Measurements from ENCODE around the gene ZNF571.

Gene ZNF571

GRCh38 chr19:37594304-37594981 lies at the start of gene ZNF571, which contains the start of gene ZNF540:
Gene ZNF571, minus strand, starts transcription at chr19:37594792. Its CDS starts 8,116 bp downstream, at chr19:37586676.
Gene ZNF540, plus strand, starts transcription at chr19:37594876. Its CDS starts 3,572 bp downstream, at chr19:37598448.
- DNase-seq: peak; percentile 92

- no peak for DNase-seq
Measured at GRCh38 chr19:37635076-37636056, 40.8 kb upstream of the ZNF571 start.

- peak; percentile 81 for DNase-seq
Measured at GRCh38 chr19:37594982-37595382, 390 bp upstream of the ZNF571 start.

GRCh38 chr19:37593996-37594303 lies 642 bp downstream of the ZNF571 start:
- no peak for DNase-seq

GRCh38 chr19:37583340-37583739 lies 11.3 kb downstream of the ZNF571 start:
- no peak for DNase-seq

- DNase-seq: no peak
Measured at GRCh38 chr19:37572203-37572602, 22.4 kb downstream of the ZNF571 start.

GRCh38 chr19:37565370-37565669 lies 29.3 kb downstream of the ZNF571 start:
- no peak for DNase-seq

GRCh38 chr19:37564624-37565369 lies 29.8 kb downstream of the ZNF571 start:
- DNase-seq: no peak

- DNase-seq: no peak
Measured at GRCh38 chr19:37563518-37563917, 31.1 kb downstream of the ZNF571 start.

GRCh38 chr19:37551129-37551993 lies 43.2 kb downstream of the ZNF571 start:
- peak; percentile 73 for DNase-seq

GRCh38 chr19:37537391-37537947 lies 57.1 kb downstream of the ZNF571 start:
- DNase-seq: no peak

- no peak for DNase-seq
Measured at GRCh38 chr19:37519890-37520289, 74.7 kb downstream of the ZNF571 start.

Measured in CD4-positive, alpha-beta T cell treated with Interferon gamma for 1 hour (primary cell).